ENCODE results near the gene SCRN1.
"Not testable (repeated sequence)": the region's sequence is repeated elsewhere in the genome, so short reads cannot be mapped to it uniquely, and the experiment has no call there.

The SCRN1 gene

GRCh38 chr7:29968683-29969395 lies 20.8 kb downstream of the SCRN1 start:
- no peak overlapping the region for H3K9ac ChIP-seq (ENCODE audit: low read depth, low read length)
- no peaks in the 10 kb centered on the region for H3K27me3 ChIP-seq (ENCODE audit: insufficient read depth, low read length)
- H3K4me1 ChIP-seq (ENCODE audit: insufficient read depth, low read length), result peaks cover 10% of the 10 kb centered on the region; the same call in 1 of the 2 replicates
- 89% methylated on average over 12 of the region's 12 CpGs for WGBS
- peaks cover 46% of the 10 kb centered on the region for H3K36me3 ChIP-seq (ENCODE audit: insufficient read depth, low read length)
- no peaks in the 10 kb centered on the region for H3K9me3 ChIP-seq (ENCODE audit: insufficient read depth, low read depth, low read length)
- no peak overlapping the region for H3K27ac ChIP-seq (ENCODE audit: low read depth, low read length)
- no peak overlapping the region for H3K4me3 ChIP-seq (ENCODE audit: low read length)

- peaks cover 65% of the 10 kb centered on the region for H3K36me3 ChIP-seq (ENCODE audit: insufficient read depth, low read length)
- 0 out of 2 replicates have a peak, but pooled peaks cover 2% of the 10 kb centered on the region for H3K9me3 ChIP-seq (ENCODE audit: insufficient read depth, low read depth, low read length)
- no peak overlapping the region for H3K4me3 ChIP-seq (ENCODE audit: low read length)
- 95% methylated on average over 3 of the region's 3 CpGs for WGBS
- peaks cover 5% of the 10 kb centered on the region; the same call in 1 of the 2 replicates for H3K4me1 ChIP-seq (ENCODE audit: insufficient read depth, low read length)
- no peak overlapping the region for H3K27ac ChIP-seq (ENCODE audit: low read depth, low read length)
- H3K27me3 ChIP-seq (ENCODE audit: insufficient read depth, low read length), result no peaks in the 10 kb centered on the region
- no peak overlapping the region for H3K9ac ChIP-seq (ENCODE audit: low read depth, low read length)
Observed at GRCh38 chr7:29965030-29965429, 24.6 kb downstream of the SCRN1 start.

- WGBS, result 96% methylated on average over 1 of the region's 1 CpG
- Histone ChIP-seq H3K4me3 (ENCODE audit: low read length) (no peak overlapping the region), H3K27me3 (ENCODE audit: insufficient read depth, low read length) (no peaks in the 10 kb centered on the region), H3K4me1 (ENCODE audit: insufficient read depth, low read length) (peaks cover 10% of the 10 kb centered on the region; the same call in 1 of the 2 replicates), H3K27ac (ENCODE audit: low read depth, low read length) (no peak overlapping the region), H3K9ac (ENCODE audit: low read depth, low read length) (no peak overlapping the region), H3K9me3 (ENCODE audit: insufficient read depth, low read depth, low read length) (0 out of 2 replicates have a peak, but pooled peaks cover 2% of the 10 kb centered on the region), H3K36me3 (ENCODE audit: insufficient read depth, low read length) (peaks cover 52% of the 10 kb centered on the region)
Observed at GRCh38 chr7:29962035-29962434, 27.6 kb downstream of the SCRN1 start.

GRCh38 chr7:29961611-29962010 lies 28.0 kb downstream of the SCRN1 start:
- not testable (repeated sequence) for H3K27ac ChIP-seq (ENCODE audit: low read depth, low read length); H3K9me3 ChIP-seq (ENCODE audit: insufficient read depth, low read depth, low read length); H3K4me3 ChIP-seq (ENCODE audit: low read length); H3K27me3 ChIP-seq (ENCODE audit: insufficient read depth, low read length); H3K9ac ChIP-seq (ENCODE audit: low read depth, low read length)
- Histone ChIP-seq H3K36me3 (ENCODE audit: insufficient read depth, low read length) (peaks cover 49% of the 10 kb centered on the region), H3K4me1 (ENCODE audit: insufficient read depth, low read length) (peaks cover 10% of the 10 kb centered on the region; the same call in 1 of the 2 replicates)
- WGBS, result 94% methylated on average over 16 of the region's 19 CpGs

- H3K4me1 ChIP-seq (ENCODE audit: insufficient read depth, low read length), result peaks cover 10% of the 10 kb centered on the region; the same call in 1 of the 2 replicates
- no peak overlapping the region for H3K9ac ChIP-seq (ENCODE audit: low read depth, low read length)
- H3K9me3 ChIP-seq (ENCODE audit: insufficient read depth, low read depth, low read length), result 0 out of 2 replicates have a peak, but pooled peaks cover 2% of the 10 kb centered on the region
- H3K27me3 ChIP-seq (ENCODE audit: insufficient read depth, low read length), result no peaks in the 10 kb centered on the region
- H3K36me3 ChIP-seq (ENCODE audit: insufficient read depth, low read length), result peaks cover 51% of the 10 kb centered on the region
- no peak overlapping the region for H3K27ac ChIP-seq (ENCODE audit: low read depth, low read length)
- 95% methylated on average over 8 of the region's 8 CpGs for WGBS
- no peak overlapping the region for H3K4me3 ChIP-seq (ENCODE audit: low read length)
Observed at GRCh38 chr7:29958667-29959358, 30.8 kb downstream of the SCRN1 start.

- Histone ChIP-seq H3K27me3 (ENCODE audit: insufficient read depth, low read length) (no peaks in the 10 kb centered on the region), H3K9ac (ENCODE audit: low read depth, low read length) (no peak overlapping the region), H3K9me3 (ENCODE audit: insufficient read depth, low read depth, low read length) (0 out of 2 replicates have a peak, but pooled peaks cover 2% of the 10 kb centered on the region), H3K36me3 (ENCODE audit: insufficient read depth, low read length) (peaks cover 53% of the 10 kb centered on the region), H3K27ac (ENCODE audit: low read depth, low read length) (no peak overlapping the region), H3K4me3 (ENCODE audit: low read length) (no peak overlapping the region), H3K4me1 (ENCODE audit: insufficient read depth, low read length) (peaks cover 10% of the 10 kb centered on the region; the same call in 1 of the 2 replicates)
- 87% methylated on average over 9 of the region's 9 CpGs for whole genome bisulfite sequencing
Observed at GRCh38 chr7:29957521-29958310, 31.9 kb downstream of the SCRN1 start.

- no peak overlapping the region for H3K4me3 ChIP-seq (ENCODE audit: low read length)
- WGBS, result 95% methylated on average over 3 of the region's 3 CpGs
- H3K27me3 ChIP-seq (ENCODE audit: insufficient read depth, low read length), result no peaks in the 10 kb centered on the region
- peaks cover 7% of the 10 kb centered on the region; the same call in 1 of the 2 replicates for H3K9me3 ChIP-seq (ENCODE audit: insufficient read depth, low read depth, low read length)
- H3K36me3 ChIP-seq (ENCODE audit: insufficient read depth, low read length), result peaks cover 60% of the 10 kb centered on the region
- no peak overlapping the region for H3K9ac ChIP-seq (ENCODE audit: low read depth, low read length)
- H3K4me1 ChIP-seq (ENCODE audit: insufficient read depth, low read length), result peaks cover 10% of the 10 kb centered on the region; the same call in 1 of the 2 replicates
- no peak overlapping the region for H3K27ac ChIP-seq (ENCODE audit: low read depth, low read length)
Observed at GRCh38 chr7:29956487-29956836, 33.1 kb downstream of the SCRN1 start.

- Histone ChIP-seq H3K4me1 (ENCODE audit: insufficient read depth, low read length) (peaks cover 10% of the 10 kb centered on the region; the same call in 1 of the 2 replicates), H3K4me3 (ENCODE audit: low read length) (no peak overlapping the region), H3K27me3 (ENCODE audit: insufficient read depth, low read length) (no peaks in the 10 kb centered on the region), H3K27ac (ENCODE audit: low read depth, low read length) (no peak overlapping the region), H3K9ac (ENCODE audit: low read depth, low read length) (no peak overlapping the region), H3K9me3 (ENCODE audit: insufficient read depth, low read depth, low read length) (peaks cover 12% of the 10 kb centered on the region), H3K36me3 (ENCODE audit: insufficient read depth, low read length) (peaks cover 65% of the 10 kb centered on the region)
- 88% methylated on average over 8 of the region's 8 CpGs for WGBS
Observed at GRCh38 chr7:29955799-29956486, 33.7 kb downstream of the SCRN1 start.

- peaks cover 10% of the 10 kb centered on the region; the same call in 1 of the 2 replicates for H3K4me1 ChIP-seq (ENCODE audit: insufficient read depth, low read length)
- H3K27ac ChIP-seq (ENCODE audit: low read depth, low read length), result no peak overlapping the region
- no peak overlapping the region for H3K4me3 ChIP-seq (ENCODE audit: low read length)
- peaks cover 15% of the 10 kb centered on the region for H3K9me3 ChIP-seq (ENCODE audit: insufficient read depth, low read depth, low read length)
- WGBS, result 94% methylated on average over 7 of the region's 7 CpGs
- no peak overlapping the region for H3K9ac ChIP-seq (ENCODE audit: low read depth, low read length)
- H3K27me3 ChIP-seq (ENCODE audit: insufficient read depth, low read length), result no peaks in the 10 kb centered on the region
- peaks cover 68% of the 10 kb centered on the region for H3K36me3 ChIP-seq (ENCODE audit: insufficient read depth, low read length)
Observed at GRCh38 chr7:29955075-29955792, 34.4 kb downstream of the SCRN1 start.

- H3K4me3 ChIP-seq (ENCODE audit: low read length), result no peak overlapping the region
- no peak overlapping the region for H3K9ac ChIP-seq (ENCODE audit: low read depth, low read length)
- peaks cover 6% of the 10 kb centered on the region; the same call in 1 of the 2 replicates for H3K4me1 ChIP-seq (ENCODE audit: insufficient read depth, low read length)
- peaks cover 74% of the 10 kb centered on the region for H3K36me3 ChIP-seq (ENCODE audit: insufficient read depth, low read length)
- 86% methylated on average over 4 of the region's 4 CpGs for WGBS
- H3K27ac ChIP-seq (ENCODE audit: low read depth, low read length), result no peak overlapping the region
- peaks cover 15% of the 10 kb centered on the region for H3K9me3 ChIP-seq (ENCODE audit: insufficient read depth, low read depth, low read length)
- no peaks in the 10 kb centered on the region for H3K27me3 ChIP-seq (ENCODE audit: insufficient read depth, low read length)
Observed at GRCh38 chr7:29953726-29954347, 35.8 kb downstream of the SCRN1 start.
